ENCODE results near the gene TSPAN4.

TSPAN4 gene, protein sequence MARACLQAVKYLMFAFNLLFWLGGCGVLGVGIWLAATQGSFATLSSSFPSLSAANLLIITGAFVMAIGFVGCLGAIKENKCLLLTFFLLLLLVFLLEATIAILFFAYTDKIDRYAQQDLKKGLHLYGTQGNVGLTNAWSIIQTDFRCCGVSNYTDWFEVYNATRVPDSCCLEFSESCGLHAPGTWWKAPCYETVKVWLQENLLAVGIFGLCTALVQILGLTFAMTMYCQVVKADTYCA

DNA sequence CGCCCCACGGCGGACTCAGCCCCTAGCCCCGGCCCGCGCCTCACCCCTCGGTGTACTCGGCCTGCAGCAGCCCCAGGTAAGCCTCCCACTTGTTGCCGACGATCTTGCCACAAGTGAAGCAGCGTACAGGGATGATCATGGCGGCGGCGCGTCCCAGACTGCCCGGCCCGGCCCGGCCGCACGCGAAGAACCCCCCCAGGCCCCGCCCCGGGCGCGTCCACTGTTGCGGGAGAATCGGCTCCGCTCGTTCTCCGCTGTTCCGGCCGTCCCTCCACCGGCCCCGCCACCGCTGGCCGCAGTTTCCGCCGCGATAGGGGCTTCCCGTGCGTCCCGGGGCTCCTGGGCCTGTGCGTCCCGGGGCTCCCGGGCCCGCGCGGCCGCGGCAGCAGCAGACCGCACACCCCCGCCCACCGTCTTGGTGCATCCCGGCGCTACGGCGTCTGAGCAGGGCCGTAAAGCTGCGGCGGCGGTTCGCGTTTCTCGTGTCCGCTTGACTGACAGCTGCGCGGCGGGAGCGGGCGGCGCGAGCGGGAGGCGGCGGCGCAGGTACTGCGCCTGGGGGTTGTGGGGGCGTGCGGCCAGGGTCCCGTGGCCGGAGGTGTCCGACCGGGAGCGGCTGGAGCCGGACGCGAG, at the start of gene TSPAN4, which contains the start of gene POLR2L:
TSS of gene TSPAN4 (plus strand) at position 483 of the 633 bp plus-strand sequence. CDS start 7,453 bp downstream, outside the sequence.
TSS of gene POLR2L (minus strand) at position 160 of the 633 bp plus-strand sequence. CDS start at position 139, 21 bp downstream.
- no peak for DNase-seq

DNA sequence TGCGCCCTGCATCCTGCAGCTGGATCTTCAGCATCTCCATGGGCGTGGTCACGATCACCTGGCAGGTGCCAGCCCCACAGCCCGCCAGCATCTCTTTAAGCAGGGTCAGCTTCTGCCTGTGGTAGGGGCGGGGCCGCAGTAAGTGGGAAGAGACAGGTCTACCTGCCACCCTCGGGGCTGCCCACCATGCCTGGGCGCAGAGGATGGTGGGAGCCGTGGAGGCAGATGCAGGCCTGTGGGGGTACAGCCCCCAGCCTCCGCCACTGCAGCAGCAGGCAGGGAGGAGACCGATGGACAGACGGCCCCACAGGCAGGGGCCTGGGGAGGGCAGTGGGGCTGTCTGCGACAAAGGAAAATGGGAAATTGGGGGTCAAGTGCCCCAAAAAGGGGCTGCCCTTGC, 49.8 kb upstream of the TSPAN4 start:
- no peak for DNase-seq

DNA sequence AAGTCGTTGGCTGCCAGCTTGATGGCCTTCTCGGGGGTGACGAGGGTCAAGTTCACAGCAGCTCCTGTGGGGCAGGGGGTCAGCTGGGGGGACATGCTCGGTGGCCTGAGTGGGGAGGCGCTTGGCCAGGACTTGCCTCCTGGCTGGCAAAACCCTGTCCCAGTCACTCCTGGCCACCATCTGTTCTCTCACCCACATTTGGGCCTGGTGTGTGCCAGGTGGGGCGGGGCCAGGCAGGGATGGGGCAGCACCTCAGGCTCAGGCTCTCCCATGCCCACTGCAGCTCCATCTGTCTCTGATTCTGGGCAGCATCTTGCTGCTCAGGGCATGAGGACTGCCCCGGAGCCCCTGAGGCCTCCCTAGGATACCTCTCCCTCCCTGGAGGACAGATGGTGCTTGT, 49.1 kb upstream of the TSPAN4 start:
- no peak for DNase-seq

DNA sequence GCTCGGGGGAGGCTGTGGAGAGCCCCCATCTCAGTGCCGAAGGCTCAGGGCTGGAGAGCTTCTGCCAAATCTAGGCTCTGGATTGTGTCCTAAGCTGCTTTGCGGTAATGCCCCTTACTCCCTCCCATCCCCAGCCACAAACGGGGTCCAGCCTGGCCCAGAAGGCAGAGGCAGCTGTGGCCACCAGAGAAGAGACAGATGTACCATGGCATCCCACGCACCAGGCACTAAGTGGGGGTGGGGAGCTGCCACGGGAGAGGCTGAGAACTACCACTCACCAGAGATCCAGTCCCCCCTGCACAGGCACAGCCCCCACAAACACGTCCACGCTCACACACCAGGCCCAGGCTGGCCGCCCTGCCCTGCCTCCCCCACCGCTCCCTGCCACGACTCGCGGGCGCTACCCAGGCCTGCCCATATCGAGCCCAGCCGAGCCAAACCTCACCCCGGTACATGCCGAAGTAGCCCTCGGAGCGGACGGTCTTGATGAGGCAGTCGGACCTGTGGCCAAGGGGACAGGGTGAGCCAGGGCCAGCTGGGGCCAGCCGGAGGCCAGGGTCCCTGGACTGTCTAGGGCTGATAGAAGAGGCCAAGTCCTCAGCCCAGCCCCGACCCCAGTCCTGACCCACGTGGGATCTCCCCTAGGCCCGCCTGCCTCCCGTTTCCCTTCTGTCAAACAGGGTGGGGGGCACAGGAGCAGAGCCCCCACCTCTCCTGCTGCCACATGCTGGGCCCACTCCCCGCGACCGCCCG, 48.5 kb upstream of the TSPAN4 start:
- DNase-seq = no peak

DNA sequence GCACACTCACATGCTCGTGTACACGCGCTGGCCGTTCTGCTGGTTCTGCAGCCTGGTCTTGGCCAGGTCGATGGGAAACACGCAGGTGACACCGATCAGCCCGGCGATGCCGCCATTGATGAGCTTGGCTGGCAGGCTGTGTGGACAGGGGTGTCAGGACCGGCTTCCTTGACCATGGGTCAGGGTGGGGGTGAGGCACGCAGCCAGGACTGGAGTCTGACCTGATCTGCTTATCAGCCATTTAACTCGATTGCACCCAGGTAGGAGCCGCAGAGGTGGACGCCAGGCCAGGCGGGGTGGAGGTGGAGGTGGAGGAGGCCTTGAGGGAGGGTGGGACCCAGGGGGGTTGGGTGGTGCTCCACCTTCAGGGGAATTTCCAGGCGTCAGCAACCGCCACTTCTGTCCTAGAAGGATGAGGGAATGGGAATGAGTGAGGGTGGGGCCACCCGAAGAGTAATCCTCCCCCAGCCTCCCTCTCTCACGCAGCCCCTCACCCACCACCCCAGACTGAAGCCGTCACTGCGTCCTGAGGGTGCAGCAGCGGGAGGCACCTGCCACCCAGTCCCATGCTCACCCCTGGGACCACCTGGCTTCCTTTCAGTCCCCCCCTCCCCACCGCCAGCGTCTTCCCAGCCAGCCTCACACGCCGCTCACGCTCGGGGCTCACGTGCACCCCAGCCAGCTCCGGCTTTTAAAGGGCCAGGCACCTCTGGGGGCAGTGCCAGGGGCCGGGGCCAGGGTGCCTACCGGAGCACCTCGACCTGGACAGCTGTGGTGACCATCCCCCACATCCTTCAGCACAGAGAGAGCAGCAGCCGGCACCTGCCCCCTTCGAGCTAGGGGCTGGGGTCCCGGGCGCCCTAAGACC, 47.7 kb upstream of the TSPAN4 start:
- DNase-seq = no peak

DNA sequence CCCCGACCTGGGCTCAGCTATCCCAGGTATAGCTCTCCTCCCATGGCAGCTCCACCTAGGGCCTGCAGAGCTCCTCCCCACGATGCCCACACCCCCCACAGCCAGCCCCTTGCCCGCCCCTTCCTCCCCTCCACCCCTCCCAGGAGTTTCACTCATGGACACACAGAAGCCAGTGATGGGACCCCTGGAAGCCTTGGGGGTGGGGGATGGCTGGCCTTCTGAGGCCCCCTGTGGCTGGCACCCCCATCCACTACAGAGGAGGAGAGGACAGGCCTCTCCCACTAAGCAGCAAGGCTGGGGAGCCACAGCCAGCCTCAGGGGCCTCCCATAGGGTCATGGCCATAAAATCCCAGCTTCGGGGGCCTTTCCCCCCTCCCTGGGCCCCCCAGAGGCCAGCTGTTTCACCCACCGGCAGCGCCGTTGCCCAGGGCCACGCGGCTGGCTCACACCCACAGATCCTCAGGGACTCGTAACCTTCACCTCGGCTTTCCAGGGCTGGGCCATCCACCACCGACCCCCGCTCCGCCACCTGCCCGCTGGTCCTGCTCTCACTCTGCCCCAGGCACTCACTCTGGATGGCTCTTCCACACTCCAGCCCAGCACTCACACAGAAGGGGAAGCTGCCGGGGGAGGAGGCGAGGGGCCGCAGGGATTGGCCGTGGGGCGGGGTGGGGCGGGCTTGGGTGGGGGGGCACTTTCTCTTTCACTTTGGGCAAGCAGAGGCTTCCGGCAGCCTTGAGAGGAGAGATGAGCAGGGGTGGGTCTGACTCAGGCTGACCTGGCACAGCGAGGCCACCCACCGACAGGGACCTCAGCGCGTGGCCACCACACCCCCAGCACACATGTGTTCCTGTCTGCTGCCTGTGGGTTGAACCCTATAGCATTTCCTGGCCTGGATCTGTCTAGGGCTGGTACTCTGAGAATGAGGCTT, 46.8 kb upstream of the TSPAN4 start:
- no peak for DNase-seq

DNA sequence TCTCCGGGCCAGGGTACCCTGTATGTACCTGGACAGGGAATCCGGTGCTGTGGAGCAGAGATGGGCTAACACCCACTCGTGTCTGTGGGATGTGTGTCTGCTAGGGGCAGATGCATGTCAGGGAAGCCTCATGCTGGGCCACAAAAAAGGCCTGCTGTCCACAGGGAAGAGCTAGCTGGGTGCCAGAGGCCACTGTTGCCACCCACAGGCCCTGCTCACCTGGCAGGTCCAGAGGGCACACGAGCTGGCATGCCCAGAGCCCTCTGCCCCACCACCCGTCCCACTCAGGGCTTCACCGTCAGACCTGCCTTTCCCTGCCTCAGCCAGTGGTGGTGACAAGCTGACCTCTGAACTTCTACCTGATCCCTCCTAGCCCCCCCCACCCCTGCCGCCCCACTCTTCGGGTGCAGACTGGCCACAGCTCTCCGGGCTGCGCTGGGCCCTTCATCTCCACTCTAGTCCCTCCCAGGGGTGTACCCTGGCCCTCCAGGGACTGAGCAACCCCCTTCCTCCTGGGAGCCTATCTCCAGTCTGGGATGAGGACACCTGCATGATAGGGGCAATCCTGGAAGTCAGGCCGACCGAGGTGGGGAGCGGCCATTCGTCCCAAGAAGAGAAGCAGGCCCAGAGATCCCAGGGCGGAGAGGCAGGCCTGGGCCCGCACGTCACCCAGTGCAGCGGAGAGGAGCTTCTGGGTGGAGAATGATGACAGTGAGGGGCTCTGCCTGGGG, 45.9 kb upstream of the TSPAN4 start:
- no peak for DNase-seq

DNA sequence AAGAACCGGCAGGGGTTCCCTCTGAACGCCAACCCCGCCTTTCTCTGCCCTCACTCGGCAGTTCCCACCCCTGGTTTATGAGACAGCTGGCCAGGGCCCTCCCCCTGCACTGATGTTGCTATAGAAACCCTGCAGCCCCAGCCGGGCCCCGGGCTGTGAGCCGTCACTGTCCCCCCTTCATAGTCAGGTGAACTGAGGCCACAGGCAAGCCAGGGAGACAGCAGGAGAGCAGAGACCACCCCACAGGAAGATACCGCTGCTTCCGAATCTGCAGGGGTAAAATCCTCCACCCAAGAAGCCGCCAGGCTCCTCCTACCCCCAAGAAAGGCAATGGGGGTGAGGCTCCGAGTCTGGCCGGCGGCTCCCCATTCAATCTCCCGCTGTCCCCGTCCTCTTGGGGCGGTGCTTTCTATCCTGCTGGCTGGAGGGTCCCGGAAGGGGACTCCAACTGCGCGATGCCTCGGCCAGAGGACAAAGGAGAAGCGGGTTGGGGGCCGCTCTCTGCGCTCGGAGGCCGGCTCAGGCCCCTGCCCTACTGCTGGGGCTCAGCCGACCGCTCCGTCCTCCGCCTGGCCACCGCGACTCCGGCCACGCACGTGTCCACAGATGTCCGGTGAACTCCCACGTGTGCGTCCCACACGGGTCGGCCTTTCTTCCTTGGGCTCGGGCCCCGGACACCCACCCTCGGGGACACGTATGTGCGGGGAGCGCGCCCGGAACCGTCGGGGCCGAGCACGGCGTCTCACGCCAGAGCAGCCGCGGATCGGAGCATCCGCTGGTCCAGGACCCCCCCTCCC, 45.2 kb upstream of the TSPAN4 start:
- DNase-seq = peak; percentile 67

DNA sequence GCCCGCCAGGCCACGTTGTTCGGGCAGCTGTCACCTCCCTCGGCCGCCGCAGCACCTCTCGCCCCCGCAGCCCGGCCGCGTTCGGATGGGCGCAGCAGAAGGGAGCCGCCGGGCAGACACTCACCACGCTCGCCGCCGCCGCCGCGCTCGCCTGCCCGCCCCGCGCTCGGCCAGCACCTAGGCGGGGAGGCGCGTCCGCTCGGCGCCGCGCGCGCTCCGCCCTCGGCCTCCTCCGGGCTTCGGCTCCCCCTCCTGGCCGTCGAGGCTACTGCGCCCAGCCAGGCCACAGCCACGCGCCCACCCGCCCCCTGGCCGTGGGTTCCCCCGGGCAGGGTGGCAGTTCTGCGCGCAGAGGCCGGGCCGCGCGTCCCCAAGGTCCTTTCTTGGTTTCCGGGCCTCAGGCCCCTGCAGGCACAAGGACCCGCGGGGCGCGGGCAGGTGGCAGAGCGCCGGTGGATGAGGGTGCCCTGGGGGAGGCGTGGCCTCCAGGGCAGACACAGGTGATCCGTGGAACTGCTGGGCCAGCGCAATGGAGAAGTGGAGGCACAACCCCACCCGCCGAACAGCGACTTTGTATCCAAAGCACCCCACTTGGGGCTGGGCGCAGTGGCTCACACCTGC, 44.4 kb upstream of the TSPAN4 start, which contains the start of gene SLC25A22:
TSS of gene SLC25A22 (minus strand) at position 189 of the 621 bp plus-strand sequence. CDS start 3,275 bp downstream, outside the sequence.
- DNase-seq = no peak

DNA sequence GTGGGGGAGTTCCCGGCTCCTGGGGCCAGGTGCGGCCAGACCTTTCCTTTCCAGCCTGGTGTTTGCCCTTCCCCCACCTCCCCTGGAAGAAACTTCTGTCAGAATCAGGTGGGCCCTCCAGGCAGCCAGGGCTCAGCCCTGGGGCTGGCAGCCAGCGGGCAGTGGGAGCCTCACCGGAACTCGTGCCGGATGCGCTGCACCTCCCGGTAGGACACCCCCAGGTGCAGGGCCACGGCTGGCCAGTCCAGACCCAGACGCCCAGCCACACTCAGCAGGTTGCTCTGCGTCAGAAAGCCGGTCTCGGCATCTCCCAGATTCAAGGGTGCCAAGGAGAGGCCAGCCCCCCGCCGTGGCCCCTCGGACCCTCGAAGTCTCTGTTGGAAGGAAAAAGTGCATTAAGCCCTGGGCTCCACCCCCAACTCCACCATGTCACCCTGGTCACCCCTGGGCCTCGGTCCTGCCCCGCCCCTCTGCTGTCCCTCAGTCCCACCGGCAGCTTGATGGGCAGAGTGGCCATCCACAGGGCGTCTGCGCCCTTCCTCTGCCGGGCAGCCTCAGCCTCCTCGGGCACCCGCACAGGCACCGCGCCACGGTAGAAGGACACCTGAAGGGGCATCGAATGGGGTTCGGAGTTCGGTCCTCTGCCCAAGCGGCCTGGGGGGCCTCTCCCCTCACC, 42.9 kb upstream of the TSPAN4 start:
- DNase-seq = no peak

DNA sequence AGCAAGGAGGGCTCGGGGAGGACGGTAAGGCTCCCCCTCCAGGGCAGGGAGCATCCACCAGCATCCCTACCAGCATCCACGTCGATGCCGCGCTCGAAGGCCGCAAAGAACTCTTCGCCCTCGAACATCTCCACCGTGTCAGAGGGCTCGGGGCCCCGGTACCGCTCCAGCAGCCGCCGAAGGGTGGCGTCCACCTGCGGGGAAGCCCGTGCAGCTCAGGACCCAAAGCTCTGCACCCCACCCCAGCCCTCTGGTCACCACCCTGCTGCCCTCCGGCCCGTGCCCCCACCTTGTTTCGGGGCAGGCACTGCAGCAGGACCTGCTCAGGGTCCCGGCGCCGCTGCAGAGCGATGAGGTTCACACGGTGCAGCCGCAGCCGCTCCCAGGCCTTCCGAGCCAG, 42.2 kb upstream of the TSPAN4 start:
- DNase-seq = no peak

DNA sequence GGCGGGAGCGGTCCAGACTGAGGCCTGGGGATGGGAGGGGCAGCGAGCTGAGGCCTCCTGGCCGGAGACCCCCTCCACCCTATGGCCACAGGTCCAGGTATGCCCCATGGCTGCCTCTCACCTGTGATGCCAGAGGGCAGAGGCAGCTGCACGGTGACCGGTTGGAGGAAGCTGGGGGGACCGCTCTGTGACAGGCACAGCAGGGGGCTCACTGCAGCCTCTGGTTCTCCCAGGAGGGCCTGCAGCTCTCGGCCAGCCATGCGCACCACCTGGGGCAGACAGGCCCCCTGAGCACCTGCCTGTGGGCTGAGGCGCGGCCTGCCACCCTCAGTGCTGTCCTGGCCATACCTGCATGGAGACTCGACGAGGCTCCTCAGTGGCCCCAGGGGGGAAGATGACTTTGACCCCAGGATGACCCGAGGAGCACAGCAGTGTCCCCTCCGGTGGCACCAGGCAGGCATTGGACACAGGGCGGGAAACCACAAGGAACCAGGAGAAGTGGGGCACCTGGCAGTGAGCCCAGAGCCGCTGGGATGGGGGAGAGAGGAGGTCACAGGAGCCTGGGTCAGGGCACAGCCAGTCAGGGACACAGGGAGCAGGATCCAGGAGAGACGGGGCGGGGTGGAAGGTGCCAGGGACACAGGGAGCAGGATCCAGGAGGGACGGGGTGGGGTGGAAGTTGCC, 41.4 kb upstream of the TSPAN4 start:
- no peak for DNase-seq

DNA sequence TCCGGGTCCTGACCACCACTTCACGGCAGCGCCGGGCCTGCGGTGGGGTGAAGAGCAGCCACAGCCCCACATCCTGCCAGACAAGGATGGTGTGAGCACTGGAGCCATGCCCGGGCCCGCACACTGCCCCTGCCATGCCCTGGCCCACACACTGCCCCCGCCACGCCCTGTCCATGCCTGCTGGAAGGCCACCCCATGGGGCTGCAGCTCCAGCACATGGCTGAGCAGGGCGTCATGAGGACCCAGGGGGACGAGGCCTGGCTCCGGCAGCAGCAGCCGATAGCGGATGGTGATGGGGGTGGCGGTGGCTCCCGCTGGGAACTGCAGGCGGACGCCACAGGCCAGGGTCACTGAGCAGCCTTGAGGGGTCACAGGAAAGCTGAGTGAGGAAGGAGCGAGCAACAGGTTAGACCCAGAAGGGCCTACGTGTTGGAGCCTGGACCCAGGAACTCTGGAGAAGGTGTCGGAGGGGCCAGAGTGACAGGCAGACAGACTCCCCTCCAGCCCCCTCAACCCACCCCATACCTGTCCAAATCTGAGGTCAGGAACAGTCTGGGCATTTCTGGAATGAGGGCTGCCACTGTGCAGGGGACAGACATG, 40.5 kb upstream of the TSPAN4 start:
- DNase-seq = no peak

DNA sequence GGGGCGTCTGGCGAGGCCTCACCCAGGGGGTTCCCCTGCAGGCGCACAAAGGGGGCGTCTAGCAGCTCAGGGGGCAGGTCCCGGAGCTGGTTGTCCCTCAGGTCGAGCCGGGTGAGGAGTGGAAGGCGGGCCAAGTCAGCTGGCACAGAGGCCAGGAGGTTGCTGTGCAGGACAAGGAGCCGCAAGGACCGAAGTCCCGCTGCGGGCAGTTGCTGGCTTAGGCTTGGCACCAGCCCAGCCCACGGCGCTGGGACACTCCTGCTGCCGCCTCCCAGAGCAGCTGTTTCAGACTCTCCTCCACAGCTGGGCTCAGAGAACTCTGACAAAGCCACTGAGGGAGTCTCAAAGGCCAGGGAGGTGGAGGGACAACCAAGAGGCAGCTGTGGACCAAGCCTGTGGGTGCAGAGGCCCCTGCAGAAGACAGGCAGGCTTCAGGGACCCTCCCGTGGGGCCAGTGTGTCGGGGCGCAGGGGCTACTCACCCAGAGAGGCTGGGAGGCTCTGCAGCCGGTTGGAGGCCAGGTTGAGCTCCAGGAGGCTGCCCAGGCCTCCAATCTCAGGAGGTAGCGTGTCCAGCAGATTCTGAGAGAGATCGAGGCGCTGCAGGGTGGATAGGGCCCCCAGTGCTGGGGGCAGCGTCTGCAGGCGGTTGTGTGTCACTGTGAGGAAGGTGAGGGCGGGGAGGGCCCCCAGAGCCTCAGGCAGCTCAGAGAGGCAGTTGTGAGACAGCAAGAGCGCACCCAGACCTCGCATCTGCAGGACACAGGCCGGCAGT, 39.8 kb upstream of the TSPAN4 start:
- DNase-seq = no peak

DNA sequence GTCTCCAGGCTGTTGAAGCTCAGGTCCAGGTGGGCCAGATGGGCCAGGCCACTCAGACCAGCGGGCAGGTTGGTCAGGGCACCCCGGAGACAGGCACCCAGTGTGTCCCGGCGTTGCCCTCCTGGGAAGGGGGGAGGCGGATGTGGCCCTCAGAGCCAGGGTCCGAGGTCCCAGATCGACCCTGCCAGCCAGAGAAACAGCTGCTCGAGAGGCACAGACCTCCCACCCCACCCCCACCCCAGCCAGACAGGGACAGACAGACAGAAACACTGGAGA, 39.2 kb upstream of the TSPAN4 start:
- no peak for DNase-seq

DNA sequence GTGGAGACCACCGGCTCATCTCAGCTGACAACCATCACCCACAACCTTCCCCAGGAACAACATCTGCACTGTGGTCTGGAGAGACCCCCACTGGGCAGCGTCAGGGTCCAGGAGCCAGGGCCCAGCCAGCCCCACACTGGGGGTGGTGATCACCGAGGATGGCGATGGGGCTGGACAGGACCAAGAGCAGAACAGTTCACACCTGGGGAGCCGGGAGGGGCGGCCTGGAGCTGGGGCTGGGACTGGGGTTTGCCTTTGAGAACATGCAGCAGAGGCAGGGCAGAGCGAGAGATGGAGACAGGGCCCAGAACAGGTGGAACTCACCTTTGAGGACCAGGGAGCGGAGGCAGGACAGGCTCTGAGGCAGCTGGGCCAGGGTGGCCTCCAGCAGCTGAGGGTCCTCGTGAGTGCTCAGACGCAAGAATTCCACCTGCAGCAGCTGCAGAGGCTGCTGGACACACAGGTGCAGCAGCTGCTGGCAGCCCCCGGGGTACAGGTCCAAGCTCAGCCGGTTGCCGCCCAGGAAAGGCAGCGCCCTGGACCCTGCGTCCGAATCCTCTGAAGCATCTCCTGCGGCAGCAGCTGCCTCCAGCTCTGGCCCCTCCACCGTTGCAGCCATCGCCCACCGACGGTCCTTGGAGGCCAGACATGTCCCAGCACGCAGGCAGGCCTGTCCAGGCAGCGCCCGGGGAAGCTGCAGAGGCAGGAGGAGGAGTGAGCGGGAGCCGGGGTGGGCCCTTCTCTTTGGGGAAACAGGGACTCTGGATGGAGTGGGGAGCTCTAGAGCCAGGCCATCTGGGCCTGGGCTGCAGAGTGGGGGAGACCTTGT, 38.7 kb upstream of the TSPAN4 start:
- DNase-seq = no peak

DNA sequence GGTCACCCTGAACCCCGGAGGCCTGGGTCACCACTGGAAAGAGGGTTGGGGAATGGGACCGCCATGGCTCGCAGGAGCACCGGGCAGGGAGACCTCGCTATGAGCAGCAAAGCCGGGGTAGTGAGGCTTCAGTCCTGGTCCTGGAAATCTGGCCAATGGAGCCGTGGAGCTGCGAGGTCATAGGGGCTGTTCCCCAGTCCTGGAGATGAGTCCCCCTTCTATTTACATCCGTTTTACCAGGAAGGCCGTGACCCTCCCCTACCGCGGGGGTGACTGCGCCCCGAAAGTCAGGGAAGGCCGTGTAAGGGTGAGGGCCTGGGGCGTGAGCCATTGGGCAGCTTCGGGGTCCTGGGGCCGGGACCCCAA, 38.1 kb upstream of the TSPAN4 start:
- no peak for DNase-seq
